ENCODE data around the gene OR4C45. TPM values are rescaled to one million over a fixed set of nuclear protein-coding genes. Genes with fewer than 3 reads are reported as not detected.
"Not testable (repeated sequence)": the region's sequence is repeated elsewhere in the genome, so short reads cannot be mapped to it uniquely, and the experiment has no call there.

Gene OR4C45
- total and polyA plus RNA-seq, 3 donors from 2014 or later, result not detected

- 78 to 87% methylated on average over 2 of the region's 2 CpGs for WGBS, 2 donors
- no peaks in the 10 kb centered on the region for H3K4me1 ChIP-seq
- DNase-seq, result no peak
- intact Hi-C loops (cut with DNase I; ENCODE audit: low total_unique reads), result no loop called here
- H3K36me3 ChIP-seq (ENCODE audit: low read depth, missing control alignments), result no peaks in the 10 kb centered on the region
- no peaks in the 10 kb centered on the region for H3K9me3 ChIP-seq
- no peak overlapping the region for H3K27ac ChIP-seq
- TF ChIP-seq CTCF (IDR thresholded peaks at IDR 0.05), result no peak
- TF ChIP-seq POLR2A (IDR thresholded peaks at IDR 0.05), result no peak
- no peak overlapping the region for H3K4me3 ChIP-seq
- no peaks in the 10 kb centered on the region for H3K27me3 ChIP-seq
These were observed 12.0 kb downstream of the OR4C45 start for GRCh38 chr11:50044647-50045046.

GRCh38 chr11:50063056-50063455, 30.4 kb downstream of the OR4C45 start:
- H3K27ac ChIP-seq; H3K36me3 ChIP-seq (ENCODE audit: low read depth, missing control alignments); H3K4me1 ChIP-seq; intact Hi-C loops (cut with DNase I; ENCODE audit: low total_unique reads); H3K4me3 ChIP-seq; H3K9me3 ChIP-seq; DNase-seq; H3K27me3 ChIP-seq: not testable (repeated sequence)
- 78 to 80% methylated on average over 11 to 20 of the region's 22 CpGs for WGBS, 2 donors

GRCh38 chr11:50070389-50070788, 37.7 kb downstream of the OR4C45 start:
- intact Hi-C loops (cut with DNase I; ENCODE audit: low total_unique reads), result no loop called here
- TF ChIP-seq POLR2A (IDR thresholded peaks at IDR 0.05) (no peak), CTCF (IDR thresholded peaks at IDR 0.05) (no peak)
- WGBS, 2 donors, result 59 to 65% methylated on average over 3 of the region's 3 CpGs
- Histone ChIP-seq H3K36me3 (ENCODE audit: low read depth, missing control alignments) (no peaks in the 10 kb centered on the region), H3K4me1 (no peaks in the 10 kb centered on the region), H3K27ac (no peak overlapping the region), H3K9me3 (no peaks in the 10 kb centered on the region), H3K27me3 (no peaks in the 10 kb centered on the region), H3K4me3 (no peak overlapping the region)
- no peak for DNase-seq

- WGBS, 2 donors, result 71 to 78% methylated on average over 8 to 9 of the region's 9 CpGs
These were observed 39.0 kb downstream of the OR4C45 start for GRCh38 chr11:50071584-50072225.

More at GRCh38 chr11:50071584-50072225, 39.0 kb downstream of the OR4C45 start:
- H3K36me3 ChIP-seq (ENCODE audit: low read depth, missing control alignments), result no peaks in the 10 kb centered on the region
- H3K4me3 ChIP-seq, result no peak overlapping the region
- H3K27ac ChIP-seq, result no peak overlapping the region
- no peaks in the 10 kb centered on the region for H3K27me3 ChIP-seq
- no peak for TF ChIP-seq CTCF (IDR thresholded peaks at IDR 0.05)
- TF ChIP-seq POLR2A (IDR thresholded peaks at IDR 0.05), result no peak
- H3K4me1 ChIP-seq, result no peaks in the 10 kb centered on the region
- no peak for DNase-seq
- intact Hi-C loops (cut with DNase I; ENCODE audit: low total_unique reads), result no loop called here
- H3K9me3 ChIP-seq, result no peaks in the 10 kb centered on the region
